Breast epithelium (tissue), 3 donors: ENCODE data around the gene PCDHGC3.

Experiments
- CTCF ChIP-seq, 3 donors: fragments of 450-650 bp; IDR thresholded peaks; one replicate each; pipeline ENCODE4 v1.5.1; 2016 to 2017; ENCODE audit warnings: antibody characterized with exemption in 3 of 3, mild to moderate bottlenecking in 3 of 3, moderate library complexity in 3 of 3
- POLR2AphosphoS5 ChIP-seq, 3 donors: sonication (generic); formaldehyde crosslinking; IDR thresholded peaks; one replicate each; pipeline ENCODE4 v1.6.1; 2017; ENCODE audit warnings: antibody characterized with exemption in 3 of 3

GRCh38 chr5:141431286-141431685 lies 44.5 kb upstream of the PCDHGC3 start:
- no peak for TF ChIP-seq CTCF (IDR thresholded peaks at IDR 0.05)
- TF ChIP-seq POLR2AphosphoS5 (IDR thresholded peaks at IDR 0.05): no peak
